K562 (cell line): ENCODE measurements around the gene CMTM4. TPM values are rescaled to one million over a fixed set of nuclear protein-coding genes. Genes with fewer than 3 reads are reported as not detected.
A peak's percentile ranks its signal among the peaks of the same experiment; 100 is the strongest.

Experiments used
- ATF1 ChIP-seq, 2 experiments: fragments of 450-650 bp in 1 of 2; IDR thresholded peaks; 2 replicates each; pipeline ENCODE4 v1.6.1; 2016; ENCODE audit warnings: missing compliant biosample characterization in 1 of 2, missing genetic modification characterization in 1 of 2
- CREM ChIP-seq: IDR thresholded peaks from 2 replicates; pipeline ENCODE4 v1.6.1; 2014; ENCODE audit warnings: antibody characterized with exemption, low read depth
- E2F8 ChIP-seq: fragments of 450-650 bp; IDR thresholded peaks from 2 replicates; pipeline ENCODE4 v1.7.1; 2018; ENCODE audit warnings: mild to moderate bottlenecking, low read depth; ENCODE audit not compliant: partially characterized antibody
- ELK1 ChIP-seq: sonication (generic); formaldehyde crosslinking; IDR thresholded peaks from 2 replicates; pipeline ENCODE4 v1.8.1; 2022; ENCODE audit warnings: missing genetic modification reagents
- FIP1L1 ChIP-seq: fragments of 200-400 bp; formaldehyde crosslinking; IDR thresholded peaks from 2 replicates; pipeline ENCODE4 v1.6.1; 2018; ENCODE audit warnings: mild to moderate bottlenecking, low read depth, low read length; ENCODE audit not compliant: poor library complexity, severe bottlenecking
- GABPA ChIP-seq: fragments of 200-800 bp; sonication (Bioruptor generic); conservative IDR thresholded peaks from 2 replicates; pipeline ENCODE4 v1.6.1; 2016; ENCODE audit warnings: low read depth, missing genetic modification characterization, missing compliant biosample characterization
- MYNN ChIP-seq, 2 experiments: sonication (generic); formaldehyde crosslinking in 1 of 2; IDR thresholded peaks; 2 replicates each; pipeline versions ENCODE4 v1.5.0 to v1.6.1; 2016 to 2020; ENCODE audit warnings: antibody characterized with exemption in 1 of 2, missing genetic modification reagents in 1 of 2
- POLR2AphosphoS2 ChIP-seq: IDR thresholded peaks from 2 replicates; pipeline ENCODE4 v1.6.1; 2012; ENCODE audit warnings: low read length, improper control_type of control experiment
- RAD21 ChIP-seq, 2 experiments: fragments of 250-450 bp in 1 of 2; fragments of 450-650 bp in 1 of 2; sonication (Bioruptor Pico) in 1 of 2; formaldehyde crosslinking in 1 of 2; IDR thresholded peaks in 1 of 2; conservative IDR thresholded peaks in 1 of 2; 2 replicates each; pipeline versions ENCODE4 v1.4.0 to v1.8.0; 2020 to 2022; ENCODE audit warnings: mild to moderate bottlenecking in 2 of 2, moderate library complexity in 1 of 2
- RCOR1 ChIP-seq, 2 experiments: IDR thresholded peaks; 2 replicates each; pipeline ENCODE4 v1.6.1; 2012; ENCODE audit warnings: low read depth in 2 of 2, low read length in 2 of 2, borderline replicate concordance in 1 of 2, improper control_type of control experiment in 1 of 2
- SMC3 ChIP-seq: conservative IDR thresholded peaks from 2 replicates; pipeline ENCODE4 v1.6.1; 2011; ENCODE audit warnings: low read depth, low read length, improper control_type of control experiment; ENCODE audit not compliant: insufficient read depth
- SNRNP70 ChIP-seq: fragments of 200-400 bp; formaldehyde crosslinking; optimal IDR thresholded peaks from 2 replicates; pipeline ENCODE3; 2017; ENCODE audit warnings: low read depth, low read length
- SP1 ChIP-seq: sonication (generic); formaldehyde crosslinking; IDR thresholded peaks from 2 replicates; pipeline ENCODE4 v1.8.1; 2022; ENCODE audit warnings: mild to moderate bottlenecking, missing genetic modification reagents
- SPI1 ChIP-seq: IDR thresholded peaks from 2 replicates; pipeline ENCODE4 v1.6.1; 2011; ENCODE audit warnings: low read depth, low read length, control low read depth, borderline replicate concordance
- SUPT5H ChIP-seq: fragments of 450-650 bp; IDR thresholded peaks from 2 replicates; pipeline ENCODE4 v1.6.1; 2016
- ZNF655 ChIP-seq: fragments of 250-450 bp; sonication (Bioruptor Pico); IDR thresholded peaks from 2 replicates; pipeline ENCODE4 v1.5.0; 2021
- ZNF830 ChIP-seq: fragments of 250-450 bp; sonication (Bioruptor Pico); IDR thresholded peaks from 2 replicates; pipeline ENCODE4 v1.5.0; 2021; ENCODE audit warnings: mild to moderate bottlenecking
- polyA plus RNA-seq, 8 experiments: library from polyadenylated mRNA; depleted of rRNA in 4 of 8; stranded (reverse) in 5 of 8; unstranded in 3 of 8; fragments of >200 nt; fragmentation: Nextera tagmentation in 2 of 8; fragmentation: Illumina TruSeq in 1 of 8; extraction: Ambion mirVana in 2 of 8; extraction: Trizol in 1 of 8; gene quantifications; 2 replicates each; pipeline versions ENCODE4 v1.2.1 to v1.2.3, GENCODE V29; 2011 to 2014; ENCODE audit warnings: inconsistent platforms in 1 of 8, missing spikeins in 1 of 8
- total RNA-seq, 7 experiments: library from RNA; depleted of rRNA in 6 of 7; stranded (reverse); fragments of >200 nt in 6 of 7; fragmentation: Illumina TruSeq in 2 of 7; extraction: Trizol in 2 of 7; gene quantifications; 2 replicates each; pipeline versions ENCODE4 v1.2.1 to v1.2.3, GENCODE V29; 2011 to 2021; ENCODE audit warnings: low replicate concordance in 1 of 7
- TF ChIP-seq, protein P1 (sequence below), 3 experiments: IDR thresholded peaks in 2 of 3; conservative IDR thresholded peaks in 1 of 3; 2 replicates each; pipeline ENCODE4 v1.5.1; 2011 to 2012; ENCODE audit warnings: low read length in 3 of 3, mild to moderate bottlenecking in 3 of 3, control low read depth in 2 of 3, improper control_type of control experiment in 1 of 3, inconsistent platforms in 1 of 3, low read depth in 1 of 3, mixed read lengths in 1 of 3, moderate library complexity in 1 of 3; ENCODE audit not compliant: insufficient read depth in 2 of 3

Gene CMTM4
- total and polyA plus RNA-seq, 9 of the 15 experiments (the other 6 are each of a cell fraction or from before 2014, with no cell fraction given): 2.0 to 21.3 (median 12.5) TPM

DNA sequence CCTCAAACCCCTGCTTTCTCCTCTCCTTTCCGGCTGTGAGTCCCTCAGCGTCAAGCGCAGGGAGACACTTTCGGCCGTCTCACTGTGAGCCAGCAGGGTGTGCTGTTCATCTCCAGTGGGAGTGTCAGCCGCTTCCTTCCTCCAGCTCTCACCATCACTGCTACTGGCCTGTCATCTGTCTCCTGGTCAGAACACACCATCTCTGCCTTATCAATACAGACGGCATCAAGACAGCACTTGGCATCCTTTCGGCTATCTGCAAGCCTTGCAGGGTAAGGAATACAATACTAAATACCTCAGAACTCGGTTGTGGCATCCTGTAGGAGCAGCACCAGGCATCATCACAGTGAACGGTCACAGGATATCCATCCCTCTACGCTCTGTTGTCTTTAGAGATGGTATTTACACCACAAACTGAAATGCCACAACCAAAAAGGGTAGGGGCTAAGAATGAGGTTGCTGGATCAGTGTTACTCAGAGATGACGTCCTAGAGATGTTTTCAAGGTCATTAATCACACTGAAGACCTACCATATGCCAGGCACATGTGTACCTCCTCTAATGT, 20.7 kb upstream of the CMTM4 start (continued):
- TF ChIP-seq E2F8 (peak; percentile 51), ELK1 (no peak), FIP1L1 (no peak), ZNF655 (CRISPR knock-in tag) (no peak), RAD21 (CRISPR knock-in tag; conservative IDR thresholded peaks at IDR 0.05 in 1 of 2, IDR thresholded peaks at IDR 0.05 in 1 of 2) (peak in 1 of 2 experiments; percentile 69; a peak in 3 of 4 replicates), RCOR1 (IDR thresholded peaks at IDR 0.05; ENCODE audit: borderline replicate concordance in 1 of 2, low read depth in 2 of 2, low read length in 2 of 2) (peak in 1 of 2 experiments; percentile 49; a peak in 1 of 4 replicates), SNRNP70 (no peak), ZNF830 (no peak), ATF1 (CRISPR knock-in tag; IDR thresholded peaks at IDR 0.05) (no peak), ATF1 (tag; IDR thresholded peaks at IDR 0.05) (no peak), GABPA (tag) (no peak), SP1 (CRISPR knock-in tag) (0 out of 2 replicates have a peak, but pooled peaks have one; percentile 27), SPI1 (0 out of 2 replicates have a peak, but pooled peaks have one; percentile 1), POLR2AphosphoS2 (peak; percentile 91), CREM (peak; percentile 45; the same call in 1 of the 2 replicates), SMC3 (peak; percentile 46), SUPT5H (peak; percentile 62), MYNN (IDR thresholded peaks at IDR 0.05) (0 out of 2 replicates have a peak, but pooled peaks have one; percentile 30), MYNN (CRISPR knock-in tag; IDR thresholded peaks at IDR 0.05) (no peak)
- TF ChIP-seq, protein P1, sequence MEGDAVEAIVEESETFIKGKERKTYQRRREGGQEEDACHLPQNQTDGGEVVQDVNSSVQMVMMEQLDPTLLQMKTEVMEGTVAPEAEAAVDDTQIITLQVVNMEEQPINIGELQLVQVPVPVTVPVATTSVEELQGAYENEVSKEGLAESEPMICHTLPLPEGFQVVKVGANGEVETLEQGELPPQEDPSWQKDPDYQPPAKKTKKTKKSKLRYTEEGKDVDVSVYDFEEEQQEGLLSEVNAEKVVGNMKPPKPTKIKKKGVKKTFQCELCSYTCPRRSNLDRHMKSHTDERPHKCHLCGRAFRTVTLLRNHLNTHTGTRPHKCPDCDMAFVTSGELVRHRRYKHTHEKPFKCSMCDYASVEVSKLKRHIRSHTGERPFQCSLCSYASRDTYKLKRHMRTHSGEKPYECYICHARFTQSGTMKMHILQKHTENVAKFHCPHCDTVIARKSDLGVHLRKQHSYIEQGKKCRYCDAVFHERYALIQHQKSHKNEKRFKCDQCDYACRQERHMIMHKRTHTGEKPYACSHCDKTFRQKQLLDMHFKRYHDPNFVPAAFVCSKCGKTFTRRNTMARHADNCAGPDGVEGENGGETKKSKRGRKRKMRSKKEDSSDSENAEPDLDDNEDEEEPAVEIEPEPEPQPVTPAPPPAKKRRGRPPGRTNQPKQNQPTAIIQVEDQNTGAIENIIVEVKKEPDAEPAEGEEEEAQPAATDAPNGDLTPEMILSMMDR (IDR thresholded peaks at IDR 0.05 in 2 of 3, conservative IDR thresholded peaks at IDR 0.05 in 1 of 3; ENCODE audit: insufficient read depth in 2 of 3, low read depth in 1 of 3, low read length in 3 of 3): peak; percentile 79 to 88 (median 81)
